T-cell (primary cell): ENCODE measurements around the gene ARHGAP15. TPM values are rescaled to one million over a fixed set of nuclear protein-coding genes. Genes with fewer than 3 reads are reported as not detected.

Source experiments
- ATAC-seq, 4 experiments: fragments of 200-7000 bp in 3 of 4; fragments of 150-1000 bp in 1 of 4; cut with Tn5 transposase; replicated peaks in 1 of 4; 1 replicate in 3 of 4; 2 replicates in 1 of 4; pipeline ENCODE4 v1.10.0; 2021; ENCODE audit warnings: moderate library complexity in 3 of 4, mild to moderate bottlenecking in 2 of 4, moderate number of reproducible peaks in 1 of 4
- CTCF ChIA-PET, 2 donors: fragments of 300-600 bp; sonication (Branson Sonifier 250); formaldehyde crosslinking; loops; one replicate each; lab custom pipeline; 2022; ENCODE audit warnings: antibody characterized with exemption in 2 of 2; lab: Charles Lee
- POLR2A ChIA-PET, 2 donors: fragments of 300-600 bp; sonication (Branson Sonifier 250); formaldehyde crosslinking; loops; one replicate each; lab custom pipeline; 2022; ENCODE audit warnings: antibody characterized with exemption in 2 of 2; lab: Charles Lee
- DNase-seq, 35 experiments: peaks; one replicate each; pipeline versions ENCODE4 v3.0.0 to v3.0.0-alpha.2; 2013 to 2023
- H3K27ac ChIP-seq: one replicate; pipeline ENCODE4 v1.5.1; 2013; ENCODE audit warnings: low read length
- H3K27me3 ChIP-seq, 2 experiments: replicated peaks in 1 of 2; 1 replicate in 1 of 2; 2 replicates in 1 of 2; pipeline versions ENCODE4 v1.6.1 to v1.7.0; 2013; ENCODE audit warnings: low read length in 1 of 2, mixed read lengths in 1 of 2; ENCODE audit not compliant: control insufficient read depth in 2 of 2, insufficient read depth in 2 of 2; ENCODE audit errors: extremely low read depth in 1 of 2
- H3K36me3 ChIP-seq, 2 donors: 1 replicate in 1 of 2; 2 replicates in 1 of 2; pipeline versions ENCODE4 v1.6.1 to v1.7.0; 2013; ENCODE audit warnings: low read length in 1 of 2; ENCODE audit not compliant: control insufficient read depth in 2 of 2, insufficient read depth in 1 of 2; ENCODE audit errors: extremely low read depth in 1 of 2
- H3K4me1 ChIP-seq, 2 experiments: 1 replicate in 1 of 2; 2 replicates in 1 of 2; pipeline versions ENCODE4 v1.6.1 to v1.7.0; 2013; ENCODE audit warnings: low read length in 2 of 2, mixed read lengths in 1 of 2; ENCODE audit not compliant: insufficient read depth in 2 of 2, control insufficient read depth in 1 of 2; ENCODE audit errors: extremely low read depth in 1 of 2
- H3K4me3 ChIP-seq, 2 donors: 1 replicate in 1 of 2; 2 replicates in 1 of 2; pipeline versions ENCODE4 v1.5.1 to v1.7.0; 2013; ENCODE audit warnings: mild to moderate bottlenecking in 2 of 2, low read length in 1 of 2, moderate library complexity in 1 of 2; ENCODE audit not compliant: control insufficient read depth in 1 of 2; ENCODE audit errors: extremely low read depth in 1 of 2
- H3K9me3 ChIP-seq: 2 replicates; pipeline ENCODE4 v1.7.0; 2013
- H3K27ac Mint-ChIP-seq, 2 donors: one replicate each; pipeline ENCODE4 v1.8.0; 2020 to 2021; ENCODE audit warnings: mild to moderate bottlenecking in 2 of 2, mixed read lengths in 2 of 2
- H3K27me3 Mint-ChIP-seq, 2 donors: one replicate each; pipeline ENCODE4 v1.8.0; 2021 to 2022; ENCODE audit warnings: mixed read lengths in 2 of 2
- H3K36me3 Mint-ChIP-seq: one replicate; pipeline ENCODE4 v1.8.0; 2021; ENCODE audit warnings: mixed read lengths
- H3K4me1 Mint-ChIP-seq, 3 donors: one replicate each; pipeline ENCODE4 v1.8.0; 2020 to 2022; ENCODE audit warnings: mixed read lengths in 3 of 3, mild to moderate bottlenecking in 1 of 3
- H3K4me3 Mint-ChIP-seq, 3 donors: one replicate each; pipeline ENCODE4 v1.8.0; 2020 to 2022; ENCODE audit warnings: mild to moderate bottlenecking in 3 of 3, mixed read lengths in 3 of 3, moderate library complexity in 3 of 3
- H3K9me3 Mint-ChIP-seq, 3 donors: one replicate each; pipeline ENCODE4 v1.8.0; 2020 to 2022; ENCODE audit warnings: mixed read lengths in 3 of 3
- WGBS: methylation state at CpG from one replicate; pipeline ENCODE4 v1.1.5; 2013; ENCODE audit warnings: missing lambda C conversion rate; ENCODE audit not compliant: insufficient coverage; 5-methylcytosine and 5-hydroxymethylcytosine counted together
- total RNA-seq, 35 experiments: library from RNA in 6 of 35; stranded (reverse) in 6 of 35; fragments of 120-200 nt in 1 of 35; gene quantifications; one replicate each; pipeline versions ENCODE4 v1.2.1 to v1.2.4 and lab custom pipeline; 2013 to 2026

ARHGAP15 gene
- total RNA-seq, 5 donors from 2014 or later (not counting 1 experiment from before 2014, with no cell fraction given) = 154 to 271 (median 188) TPM

GRCh38 chr2:143679617-143680016 lies 550.4 kb downstream of the ARHGAP15 start:
- Histone ChIP-seq H3K27ac (no peak overlapping the region), H3K4me3 (no peak overlapping the region), H3K9me3 (no peaks in the 10 kb centered on the region), H3K36me3 (peaks cover 0 to 10% of the 10 kb centered on the region in 2 donors), H3K4me1 (no peaks in the 10 kb centered on the region), H3K27me3 (no peaks in the 10 kb centered on the region)
- WGBS = no CpG with 5 or more reads among the region's 5 CpGs
- Mint-ChIP-seq H3K36me3 (peaks cover 35% of the 10 kb centered on the region), H3K9me3 (no peaks in the 10 kb centered on the region), H3K4me1 (peaks cover 42 to 53% (median 43%) of the 10 kb centered on the region in 3 donors), H3K4me3 (no peak overlapping the region), H3K27me3 (no peaks in the 10 kb centered on the region), H3K27ac (peak overlapping the region in 1 of 2 donors; percentile 25)
- ATAC-seq (no peak), DNase-seq (no peak)
- POLR2A ChIA-PET = interaction anchor here in 1 of 2 donors (0.7 kb wide), 1 partner anchor 118 kb away, joined by 8 read pairs; no protein-coding TSS in a partner anchor
- CTCF ChIA-PET = no interaction called here

GRCh38 chr2:143680885-143681405 lies 551.7 kb downstream of the ARHGAP15 start:
- Mint-ChIP-seq H3K27ac (peak overlapping the region in 1 of 2 donors; percentile 62), H3K4me3 (no peak overlapping the region), H3K36me3 (peaks cover 24% of the 10 kb centered on the region), H3K27me3 (no peaks in the 10 kb centered on the region), H3K4me1 (peaks cover 37 to 57% (median 46%) of the 10 kb centered on the region in 3 donors), H3K9me3 (no peaks in the 10 kb centered on the region)
- Histone ChIP-seq H3K36me3 (peaks cover 0 to 5% of the 10 kb centered on the region in 2 donors), H3K27ac (no peak overlapping the region), H3K4me1 (peaks cover 0 to under 1% of the 10 kb centered on the region in 2 experiments), H3K9me3 (no peaks in the 10 kb centered on the region), H3K4me3 (no peak overlapping the region), H3K27me3 (no peaks in the 10 kb centered on the region)
- ChIA-PET CTCF (no interaction called here), POLR2A (interaction anchor here in 1 of 2 donors (0.7 kb wide), 1 partner anchor 9 kb away, joined by 3 read pairs; no protein-coding TSS in a partner anchor)
- ATAC-seq = no peak
- no peak for DNase-seq
- WGBS = 100% methylated on average over 1 of the region's 3 CpGs

GRCh38 chr2:143682436-143683055 lies 553.3 kb downstream of the ARHGAP15 start:
- no peaks in the 10 kb centered on the region for H3K27me3 ChIP-seq
- H3K4me1 Mint-ChIP-seq = peaks cover 43 to 61% (median 50%) of the 10 kb centered on the region in 3 donors
- H3K36me3 Mint-ChIP-seq = peaks cover 14% of the 10 kb centered on the region
- no peak for ATAC-seq
- no peaks in the 10 kb centered on the region for H3K27me3 Mint-ChIP-seq
- H3K4me1 ChIP-seq = peaks cover 2% of the 10 kb centered on the region in 2 experiments
- no CpG with 5 or more reads among the region's 5 CpGs for WGBS
- no peaks in the 10 kb centered on the region for H3K9me3 ChIP-seq
- DNase-seq = no peak
- H3K27ac Mint-ChIP-seq = no peak overlapping the region
- H3K9me3 Mint-ChIP-seq = no peaks in the 10 kb centered on the region
- ChIA-PET POLR2A (interaction anchor here in 1 of 2 donors (0.7 kb wide), 1 partner anchor 13 kb away, joined by 4 read pairs; no protein-coding TSS in a partner anchor), CTCF (interaction anchor here in 1 of 2 donors (0.6 kb wide), 1 partner anchor 1893 kb away, joined by 3 read pairs; no protein-coding TSS in a partner anchor)
- H3K4me3 Mint-ChIP-seq = no peak overlapping the region
- H3K27ac ChIP-seq = no peak overlapping the region
- no peak overlapping the region for H3K4me3 ChIP-seq
- H3K36me3 ChIP-seq = peaks cover 0 to 5% of the 10 kb centered on the region in 2 donors

DNA sequence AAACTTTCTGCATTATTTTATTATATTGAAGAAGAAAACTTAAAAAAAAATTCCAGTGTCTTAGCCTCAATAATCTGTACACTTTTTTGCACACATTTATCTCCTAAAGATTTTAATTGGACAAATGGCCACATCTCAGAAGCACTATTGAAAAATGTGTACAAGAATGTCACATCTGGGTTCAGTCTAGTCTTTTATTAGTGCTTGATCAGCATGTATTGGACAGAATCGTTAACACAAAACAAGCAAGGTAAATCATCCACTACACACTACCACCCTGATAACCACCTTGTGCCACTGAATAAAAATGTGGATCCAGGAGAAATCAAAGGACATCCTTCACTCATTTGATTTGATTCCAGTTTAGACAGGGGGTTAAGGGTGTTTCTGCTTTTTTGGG lies 554.8 kb downstream of the ARHGAP15 start:
- CTCF ChIA-PET = no interaction called here
- no CpG with 5 or more reads among the region's 1 CpG for WGBS

DNA sequence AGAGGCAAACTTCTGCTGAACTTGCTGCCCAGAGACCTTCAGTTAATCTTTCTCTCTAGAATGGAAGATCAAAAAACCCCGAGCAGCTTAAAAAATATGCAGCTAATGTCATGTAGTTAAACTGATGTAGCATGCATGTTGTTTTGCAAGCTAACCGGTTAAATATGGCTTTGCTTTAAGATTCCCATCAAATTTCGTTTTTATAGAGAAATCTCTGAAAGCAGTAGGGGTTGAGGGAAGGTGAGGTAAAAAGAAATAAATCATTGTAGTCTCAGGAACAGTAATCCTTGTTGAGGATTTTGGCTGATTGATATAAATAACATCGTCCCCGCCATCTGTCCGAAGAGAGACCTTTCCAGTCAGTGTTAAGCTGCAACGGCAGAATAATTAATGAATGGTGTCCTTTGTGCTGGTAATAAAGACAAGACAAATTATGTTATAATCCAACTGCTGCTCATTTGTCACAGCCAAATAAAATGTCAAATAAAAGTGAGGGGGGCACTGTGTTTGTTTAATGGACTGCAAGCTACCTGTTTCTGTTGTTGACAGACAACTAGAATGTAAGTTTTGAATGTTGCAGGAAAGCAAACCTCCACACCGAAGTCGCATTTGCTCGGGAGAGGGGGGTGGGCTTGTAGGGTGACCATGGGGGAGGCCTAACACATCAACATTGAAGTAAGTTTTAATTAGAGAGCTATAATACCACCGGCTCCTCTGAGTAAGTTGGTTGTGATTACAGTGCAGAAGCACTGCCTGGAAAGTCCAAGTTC lies 555.5 kb downstream of the ARHGAP15 start:
- no peaks in the 10 kb centered on the region for H3K27me3 Mint-ChIP-seq
- 100% methylated on average over 3 of the region's 11 CpGs for WGBS
- no peak for DNase-seq
- H3K27me3 ChIP-seq = no peaks in the 10 kb centered on the region
- peak overlapping the region in 1 of 2 donors; percentile 11 for H3K27ac Mint-ChIP-seq
- H3K4me3 ChIP-seq = no peak overlapping the region
- no peak overlapping the region for H3K4me3 Mint-ChIP-seq
- ATAC-seq = no peak
- no peak overlapping the region for H3K27ac ChIP-seq
- H3K9me3 ChIP-seq = no peaks in the 10 kb centered on the region
- no peaks in the 10 kb centered on the region for H3K9me3 Mint-ChIP-seq
- H3K36me3 ChIP-seq = peaks cover 0 to 5% of the 10 kb centered on the region in 2 donors
- CTCF ChIA-PET = interaction anchor here in 1 of 2 donors (0.5 kb wide), 1 partner anchor 63 kb away, joined by 3 read pairs; no protein-coding TSS in a partner anchor
- H3K36me3 Mint-ChIP-seq = peaks cover 11% of the 10 kb centered on the region
- peaks cover 2 to 4% of the 10 kb centered on the region in 2 experiments for H3K4me1 ChIP-seq
- POLR2A ChIA-PET = interaction anchor here in 1 of 2 donors (1.0 kb wide), 1 partner anchor 9 kb away, joined by 4 read pairs; no protein-coding TSS in a partner anchor
- peaks cover 44 to 63% (median 50%) of the 10 kb centered on the region in 3 donors for H3K4me1 Mint-ChIP-seq

More for the DNA sequence above, 554.8 kb downstream of the ARHGAP15 start:
- Mint-ChIP-seq H3K27me3 (no peaks in the 10 kb centered on the region), H3K9me3 (no peaks in the 10 kb centered on the region), H3K27ac (no peak overlapping the region), H3K36me3 (peaks cover 12% of the 10 kb centered on the region), H3K4me1 (peaks cover 48 to 63% (median 51%) of the 10 kb centered on the region in 3 donors), H3K4me3 (no peak overlapping the region)
- Histone ChIP-seq H3K9me3 (no peaks in the 10 kb centered on the region), H3K4me1 (peaks cover 2 to 4% of the 10 kb centered on the region in 2 experiments), H3K4me3 (no peak overlapping the region), H3K27me3 (no peaks in the 10 kb centered on the region), H3K36me3 (peaks cover 0 to 5% of the 10 kb centered on the region in 2 donors), H3K27ac (no peak overlapping the region)
- no peak for DNase-seq
- POLR2A ChIA-PET = interaction anchor here in 1 of 2 donors (1.0 kb wide), 1 partner anchor 8 kb away, joined by 4 read pairs; no protein-coding TSS in a partner anchor
- ATAC-seq = no peak
